Bronchial epithelial cell (primary cell): ENCODE measurements around the gene AUNIP. TPM values are rescaled to one million over a fixed set of nuclear protein-coding genes. Genes with fewer than 3 reads are reported as not detected.

Experiments
- DNase-seq: peaks from one replicate; pipeline ENCODE4 v3.0.0-alpha.2; 2010; ENCODE audit warnings: low read depth
- FAIRE-seq: peaks from 2 replicates; lab custom pipeline; 2011; peaks lifted over from hg19 to GRCh38; lab: Jason Lieb, UNC
- H3K27me3 ChIP-seq: 2 replicates; pipeline ENCODE4 v1.5.1; 2011; ENCODE audit warnings: low read length; ENCODE audit not compliant: control insufficient read depth, insufficient read depth
- H3K36me3 ChIP-seq: 2 replicates; pipeline ENCODE4 v1.5.1; 2011; ENCODE audit warnings: low read length; ENCODE audit not compliant: control insufficient read depth, insufficient read depth
- H3K4me3 ChIP-seq: 2 replicates; pipeline ENCODE4 v1.5.1; 2011; ENCODE audit warnings: mild to moderate bottlenecking, low read depth, low read length, control low read depth
- total RNA-seq: library from RNA; depleted of rRNA; stranded (reverse); fragments of >200 nt; gene quantifications from 2 replicates; pipeline ENCODE4 v1.2.1, GENCODE V29; 2014
- TF ChIP-seq, protein P1 (sequence below): IDR thresholded peaks from 2 replicates; pipeline ENCODE4 v1.5.1; 2011; ENCODE audit warnings: mild to moderate bottlenecking, moderate library complexity, low read length, control low read depth, inconsistent platforms; ENCODE audit not compliant: insufficient read depth, severe bottlenecking

The AUNIP gene
- total RNA-seq, 1 donor from 2014 or later: 2.4 TPM

DNA sequence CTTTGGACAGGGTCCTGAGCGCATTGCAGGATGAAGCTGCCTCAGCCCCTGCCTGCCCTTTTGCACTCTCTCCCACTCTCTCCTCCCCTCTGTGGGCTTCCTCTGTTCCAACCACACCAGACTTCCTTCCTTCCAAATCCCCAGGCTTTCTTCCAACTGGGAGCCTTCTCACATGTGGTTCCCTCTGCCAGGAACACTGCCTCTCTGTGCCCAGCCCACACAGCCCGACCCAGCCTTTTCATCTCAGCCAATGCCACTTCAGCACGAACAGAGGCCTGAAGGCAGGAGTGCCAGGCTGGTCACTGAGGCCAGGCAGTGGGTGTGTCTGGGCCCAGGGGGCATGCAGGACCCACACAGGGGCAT lies 53.4 kb downstream of the AUNIP start:
- H3K27me3 ChIP-seq: no peaks in the 10 kb centered on the region
- no peak overlapping the region for H3K4me3 ChIP-seq
- H3K36me3 ChIP-seq: peaks cover 22% of the 10 kb centered on the region
- FAIRE-seq (no peak), DNase-seq (no peak)
- TF ChIP-seq, protein P1, sequence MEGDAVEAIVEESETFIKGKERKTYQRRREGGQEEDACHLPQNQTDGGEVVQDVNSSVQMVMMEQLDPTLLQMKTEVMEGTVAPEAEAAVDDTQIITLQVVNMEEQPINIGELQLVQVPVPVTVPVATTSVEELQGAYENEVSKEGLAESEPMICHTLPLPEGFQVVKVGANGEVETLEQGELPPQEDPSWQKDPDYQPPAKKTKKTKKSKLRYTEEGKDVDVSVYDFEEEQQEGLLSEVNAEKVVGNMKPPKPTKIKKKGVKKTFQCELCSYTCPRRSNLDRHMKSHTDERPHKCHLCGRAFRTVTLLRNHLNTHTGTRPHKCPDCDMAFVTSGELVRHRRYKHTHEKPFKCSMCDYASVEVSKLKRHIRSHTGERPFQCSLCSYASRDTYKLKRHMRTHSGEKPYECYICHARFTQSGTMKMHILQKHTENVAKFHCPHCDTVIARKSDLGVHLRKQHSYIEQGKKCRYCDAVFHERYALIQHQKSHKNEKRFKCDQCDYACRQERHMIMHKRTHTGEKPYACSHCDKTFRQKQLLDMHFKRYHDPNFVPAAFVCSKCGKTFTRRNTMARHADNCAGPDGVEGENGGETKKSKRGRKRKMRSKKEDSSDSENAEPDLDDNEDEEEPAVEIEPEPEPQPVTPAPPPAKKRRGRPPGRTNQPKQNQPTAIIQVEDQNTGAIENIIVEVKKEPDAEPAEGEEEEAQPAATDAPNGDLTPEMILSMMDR: no peak

DNA sequence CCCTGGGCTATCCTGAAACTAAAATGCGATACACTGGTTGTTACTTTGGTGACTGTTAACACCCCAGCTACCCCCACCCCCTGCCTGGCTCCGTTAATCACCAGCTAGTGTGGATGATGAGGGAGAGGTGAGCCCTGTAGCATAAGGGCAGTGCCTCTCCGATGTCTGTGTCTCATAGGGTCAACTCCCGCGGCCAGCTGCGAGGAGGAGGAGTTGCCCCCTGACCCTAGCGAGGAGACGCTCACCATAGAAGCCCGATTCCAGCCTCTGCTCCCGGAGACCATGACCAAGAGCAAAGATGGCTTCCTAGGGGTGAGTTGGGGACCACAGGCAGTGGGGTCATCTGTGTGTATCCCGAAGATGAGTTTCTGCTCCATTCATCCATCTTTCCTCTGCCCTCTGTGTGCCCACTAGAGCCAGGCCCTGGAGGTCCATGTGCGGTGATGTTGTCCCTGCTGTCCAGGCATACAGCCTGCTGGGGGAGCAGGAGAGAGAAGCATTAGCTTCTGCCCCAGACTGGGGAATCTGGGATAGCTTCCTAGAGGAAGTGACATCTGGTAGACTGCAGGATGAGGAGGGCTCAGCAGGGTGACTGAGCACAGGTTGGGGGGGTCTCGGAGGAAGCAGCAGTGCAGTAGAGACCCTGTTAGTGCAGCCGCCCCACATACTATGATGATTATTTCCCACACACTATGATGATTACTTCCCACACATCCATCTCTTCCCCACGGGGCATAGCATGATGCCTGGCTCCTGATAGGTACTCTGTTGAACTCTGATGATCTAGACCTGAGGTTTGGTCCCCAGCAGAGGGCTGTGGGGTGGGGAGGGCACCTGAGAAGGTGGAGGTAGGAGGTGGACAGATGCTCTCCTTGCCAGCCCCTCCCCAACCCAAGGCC lies 54.0 kb downstream of the AUNIP start:
- no peak for DNase-seq
- TF ChIP-seq, protein P1: no peak
- Histone ChIP-seq H3K4me3 (no peak overlapping the region), H3K36me3 (peaks cover 21% of the 10 kb centered on the region), H3K27me3 (no peaks in the 10 kb centered on the region)
- no peak for FAIRE-seq

DNA sequence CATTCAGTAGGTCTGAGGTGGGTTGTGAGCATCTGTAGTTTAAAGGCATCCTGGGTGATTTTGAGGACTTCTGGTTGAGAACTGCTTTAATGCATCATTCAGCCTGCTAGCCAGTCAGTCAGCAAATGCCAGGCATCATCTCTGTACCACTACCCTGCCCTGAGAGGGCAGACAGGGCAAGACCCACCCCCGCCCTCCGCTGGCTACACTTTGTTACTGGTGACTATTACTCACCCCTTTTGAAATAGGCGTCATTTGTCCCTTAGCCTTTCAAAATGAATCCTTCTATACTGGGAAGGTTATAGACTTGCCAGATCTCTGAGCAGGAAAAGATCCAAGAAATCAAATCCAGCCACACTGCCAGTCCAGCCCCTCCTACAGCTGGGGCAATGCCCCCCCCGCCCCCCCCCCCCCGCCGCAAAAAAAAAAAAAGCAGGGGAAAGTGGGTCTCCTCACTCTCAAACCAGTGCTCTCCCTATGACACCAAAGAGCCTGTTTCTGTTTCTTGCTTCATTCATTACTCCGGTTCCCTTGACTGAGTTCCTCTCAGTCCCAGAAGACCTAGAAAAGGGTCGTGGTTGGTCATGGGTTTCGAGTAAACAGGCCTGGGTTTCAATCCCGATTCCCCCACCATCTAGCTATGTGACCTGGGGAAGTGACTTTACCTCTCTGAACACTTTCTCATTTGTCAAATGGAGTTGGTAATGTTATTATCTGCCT lies 54.9 kb downstream of the AUNIP start:
- TF ChIP-seq, protein P1: no peak
- FAIRE-seq: no peak
- H3K27me3 ChIP-seq: no peaks in the 10 kb centered on the region

GRCh38 chr1:25803368-25803767 lies 55.9 kb downstream of the AUNIP start:
- TF ChIP-seq, protein P1: no peak
- peaks cover 13% of the 10 kb centered on the region for H3K36me3 ChIP-seq
- no peak for FAIRE-seq
- no peaks in the 10 kb centered on the region for H3K27me3 ChIP-seq
- DNase-seq: no peak
- no peak overlapping the region for H3K4me3 ChIP-seq

More for the DNA sequence above, 54.9 kb downstream of the AUNIP start:
- no peak overlapping the region for H3K4me3 ChIP-seq
- peak; percentile 20 for DNase-seq
- peaks cover 19% of the 10 kb centered on the region for H3K36me3 ChIP-seq

DNA sequence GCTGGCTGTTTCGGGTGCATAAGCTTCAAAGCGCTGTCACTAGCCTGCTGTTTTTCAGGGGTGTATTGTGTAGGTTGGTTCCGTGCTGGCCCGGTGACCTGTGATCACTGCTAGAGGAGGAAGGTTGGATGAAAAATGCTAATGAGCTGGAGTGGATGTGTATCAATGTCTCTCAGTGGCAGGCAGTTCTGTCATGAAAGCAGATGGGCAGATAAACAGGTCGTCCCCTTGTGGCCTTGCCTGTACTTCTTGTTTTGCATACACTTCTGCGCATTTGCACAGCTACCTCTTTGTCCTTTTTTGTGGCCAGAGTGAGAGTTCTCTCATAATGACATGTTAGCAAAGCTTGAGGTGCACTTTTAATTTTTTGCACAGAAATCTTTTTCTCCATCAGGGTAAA lies 56.3 kb downstream of the AUNIP start:
- Histone ChIP-seq H3K36me3 (peaks cover 12% of the 10 kb centered on the region), H3K4me3 (no peak overlapping the region), H3K27me3 (no peaks in the 10 kb centered on the region)
- DNase-seq: no peak
- FAIRE-seq: no peak
- TF ChIP-seq, protein P1: no peak
